ENCODE results near the gene DYRK1A. TPM values are rescaled to one million over a fixed set of nuclear protein-coding genes. Genes with fewer than 3 reads are reported as not detected.
A peak's percentile ranks its signal among the peaks of the same experiment; 100 is the strongest.

The DYRK1A gene
- polyA plus RNA-seq, 2 donors: 14.2 to 18.5 TPM

- 91 to 92% methylated on average over 5 of the region's 5 CpGs for WGBS, 2 donors
- peaks cover 0 to 2% of the 10 kb centered on the region in 2 donors for H3K36me3 ChIP-seq (ENCODE audit: control insufficient read depth in 2 of 2, insufficient read depth in 2 of 2, low read length in 1 of 2)
- no peaks in the 10 kb centered on the region for H3K9me3 ChIP-seq (ENCODE audit: control insufficient read depth in 2 of 2, insufficient read depth in 1 of 2, low read depth in 1 of 2, low read length in 1 of 2)
- no peaks in the 10 kb centered on the region for H3K27me3 ChIP-seq (ENCODE audit: control insufficient read depth in 1 of 2, insufficient read depth in 2 of 2, low read length in 2 of 2)
- H3K27ac ChIP-seq (ENCODE audit: low read depth in 2 of 2, low read length in 1 of 2): no peak overlapping the region
- H3K4me1 ChIP-seq (ENCODE audit: control insufficient read depth in 2 of 2, insufficient read depth in 2 of 2, low read length in 1 of 2): peaks cover 0 to 3% of the 10 kb centered on the region in 2 donors
- no peak overlapping the region for H3K4me3 ChIP-seq (ENCODE audit: low read depth in 1 of 2, low read length in 2 of 2)
These were observed 66.9 kb downstream of the DYRK1A start for GRCh38 chr21:37433456-37433840.

DNA sequence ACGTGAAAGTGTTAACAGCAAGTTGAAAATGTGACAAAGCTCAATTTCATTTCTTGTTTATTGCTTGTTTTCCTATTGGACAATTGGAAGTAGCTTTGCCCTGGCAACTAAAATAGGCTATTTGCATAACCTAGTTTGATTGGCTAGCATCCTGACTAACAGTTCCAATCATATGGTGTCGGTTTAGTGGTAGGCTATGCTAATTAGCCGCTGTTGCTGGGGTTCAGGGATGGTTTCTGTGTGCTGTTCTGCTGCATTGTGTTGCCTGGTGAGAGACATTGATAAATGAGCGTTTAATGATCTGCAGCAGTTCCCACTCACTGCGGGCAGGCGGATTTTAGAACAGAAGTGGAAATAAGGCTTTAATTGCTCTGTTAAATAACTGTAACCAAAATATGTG is 68.5 kb downstream of the DYRK1A start:
- Histone ChIP-seq H3K4me1 (ENCODE audit: control insufficient read depth in 2 of 2, insufficient read depth in 2 of 2, low read length in 1 of 2) (peaks cover 0 to 3% of the 10 kb centered on the region in 2 donors), H3K36me3 (ENCODE audit: control insufficient read depth in 2 of 2, insufficient read depth in 2 of 2, low read length in 1 of 2) (peaks cover 0 to 2% of the 10 kb centered on the region in 2 donors), H3K27ac (ENCODE audit: low read depth in 2 of 2, low read length in 1 of 2) (no peak overlapping the region), H3K4me3 (ENCODE audit: low read depth in 1 of 2, low read length in 2 of 2) (no peak overlapping the region), H3K9me3 (ENCODE audit: control insufficient read depth in 2 of 2, insufficient read depth in 1 of 2, low read depth in 1 of 2, low read length in 1 of 2) (no peaks in the 10 kb centered on the region), H3K27me3 (ENCODE audit: control insufficient read depth in 1 of 2, insufficient read depth in 2 of 2, low read length in 2 of 2) (no peaks in the 10 kb centered on the region)
- 24 to 27% methylated on average over 6 of the region's 6 CpGs for WGBS, 2 donors

GRCh38 chr21:37435711-37436110 is 69.1 kb downstream of the DYRK1A start:
- WGBS, 2 donors: 47 to 49% methylated on average over 3 of the region's 3 CpGs
- Histone ChIP-seq H3K4me3 (ENCODE audit: low read depth in 1 of 2, low read length in 2 of 2) (no peak overlapping the region), H3K27ac (ENCODE audit: low read depth in 2 of 2, low read length in 1 of 2) (no peak overlapping the region), H3K4me1 (ENCODE audit: control insufficient read depth in 2 of 2, insufficient read depth in 2 of 2, low read length in 1 of 2) (no peaks in the 10 kb centered on the region), H3K36me3 (ENCODE audit: control insufficient read depth in 2 of 2, insufficient read depth in 2 of 2, low read length in 1 of 2) (no peaks in the 10 kb centered on the region), H3K27me3 (ENCODE audit: control insufficient read depth in 1 of 2, insufficient read depth in 2 of 2, low read length in 2 of 2) (no peaks in the 10 kb centered on the region), H3K9me3 (ENCODE audit: control insufficient read depth in 2 of 2, insufficient read depth in 1 of 2, low read depth in 1 of 2, low read length in 1 of 2) (no peaks in the 10 kb centered on the region)

- Histone ChIP-seq H3K27me3 (ENCODE audit: control insufficient read depth in 1 of 2, insufficient read depth in 2 of 2, low read length in 2 of 2) (no peaks in the 10 kb centered on the region), H3K27ac (ENCODE audit: low read depth in 2 of 2, low read length in 1 of 2) (no peak overlapping the region), H3K4me1 (ENCODE audit: control insufficient read depth in 2 of 2, insufficient read depth in 2 of 2, low read length in 1 of 2) (no peaks in the 10 kb centered on the region), H3K36me3 (ENCODE audit: control insufficient read depth in 2 of 2, insufficient read depth in 2 of 2, low read length in 1 of 2) (no peaks in the 10 kb centered on the region), H3K4me3 (ENCODE audit: low read depth in 1 of 2, low read length in 2 of 2) (no peak overlapping the region), H3K9me3 (ENCODE audit: control insufficient read depth in 2 of 2, insufficient read depth in 1 of 2, low read depth in 1 of 2, low read length in 1 of 2) (no peaks in the 10 kb centered on the region)
- 69 to 74% methylated on average over 2 of the region's 2 CpGs for WGBS, 2 donors
These were observed 69.6 kb downstream of the DYRK1A start for GRCh38 chr21:37436174-37436573.

DNA sequence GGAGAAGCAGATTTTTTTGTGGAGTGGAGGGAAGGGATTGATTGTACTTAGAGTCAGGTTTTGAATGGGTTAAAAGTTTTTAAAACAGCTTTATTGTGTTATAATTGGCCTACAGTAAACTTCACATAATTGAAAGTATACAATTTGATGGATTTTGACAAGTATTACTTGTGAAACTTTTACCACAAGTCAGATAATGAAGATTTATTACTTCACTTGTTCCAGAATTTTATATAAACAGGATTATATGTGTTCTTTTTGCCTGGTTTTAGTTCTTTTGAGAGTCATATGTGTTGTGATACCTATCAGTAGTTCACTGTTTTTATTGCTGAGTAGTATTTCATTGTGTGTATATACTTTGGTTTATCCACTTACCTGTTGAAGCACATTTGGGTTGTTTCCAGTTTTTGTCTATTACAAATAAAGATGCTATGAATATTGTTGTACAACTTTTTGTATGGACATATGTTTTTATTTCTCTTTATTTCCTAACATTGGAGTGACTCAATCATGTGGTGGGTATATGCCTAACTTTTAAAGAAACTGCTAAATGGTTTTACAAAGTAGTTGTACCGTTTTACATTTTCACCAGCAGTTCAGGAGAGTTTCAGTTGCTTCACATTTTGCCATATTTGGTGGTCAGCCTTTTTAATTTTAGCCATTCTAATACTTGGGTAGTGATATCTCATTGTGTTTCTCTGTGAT is 71.0 kb downstream of the DYRK1A start:
- Histone ChIP-seq H3K4me1 (ENCODE audit: control insufficient read depth in 2 of 2, insufficient read depth in 2 of 2, low read length in 1 of 2) (no peaks in the 10 kb centered on the region), H3K9me3 (ENCODE audit: control insufficient read depth in 2 of 2, insufficient read depth in 1 of 2, low read depth in 1 of 2, low read length in 1 of 2) (no peaks in the 10 kb centered on the region), H3K27ac (ENCODE audit: low read depth in 2 of 2, low read length in 1 of 2) (no peak overlapping the region), H3K4me3 (ENCODE audit: low read depth in 1 of 2, low read length in 2 of 2) (no peak overlapping the region), H3K27me3 (ENCODE audit: control insufficient read depth in 1 of 2, insufficient read depth in 2 of 2, low read length in 2 of 2) (no peaks in the 10 kb centered on the region), H3K36me3 (ENCODE audit: control insufficient read depth in 2 of 2, insufficient read depth in 2 of 2, low read length in 1 of 2) (no peaks in the 10 kb centered on the region)
- 68 to 72% methylated on average over 1 of the region's 1 CpG for WGBS, 2 donors

GRCh38 chr21:37443683-37444082 is 77.1 kb downstream of the DYRK1A start:
- WGBS, 2 donors: 84 to 85% methylated on average over 4 of the region's 4 CpGs
- no peaks in the 10 kb centered on the region for H3K27me3 ChIP-seq (ENCODE audit: control insufficient read depth in 1 of 2, insufficient read depth in 2 of 2, low read length in 2 of 2)
- no peaks in the 10 kb centered on the region for H3K4me1 ChIP-seq (ENCODE audit: control insufficient read depth in 2 of 2, insufficient read depth in 2 of 2, low read length in 1 of 2)
- H3K4me3 ChIP-seq (ENCODE audit: low read depth in 1 of 2, low read length in 2 of 2): no peak overlapping the region
- H3K27ac ChIP-seq (ENCODE audit: low read depth in 2 of 2, low read length in 1 of 2): no peak overlapping the region
- no peaks in the 10 kb centered on the region for H3K36me3 ChIP-seq (ENCODE audit: control insufficient read depth in 2 of 2, insufficient read depth in 2 of 2, low read length in 1 of 2)
- no peaks in the 10 kb centered on the region for H3K9me3 ChIP-seq (ENCODE audit: control insufficient read depth in 2 of 2, insufficient read depth in 1 of 2, low read depth in 1 of 2, low read length in 1 of 2)

DNA sequence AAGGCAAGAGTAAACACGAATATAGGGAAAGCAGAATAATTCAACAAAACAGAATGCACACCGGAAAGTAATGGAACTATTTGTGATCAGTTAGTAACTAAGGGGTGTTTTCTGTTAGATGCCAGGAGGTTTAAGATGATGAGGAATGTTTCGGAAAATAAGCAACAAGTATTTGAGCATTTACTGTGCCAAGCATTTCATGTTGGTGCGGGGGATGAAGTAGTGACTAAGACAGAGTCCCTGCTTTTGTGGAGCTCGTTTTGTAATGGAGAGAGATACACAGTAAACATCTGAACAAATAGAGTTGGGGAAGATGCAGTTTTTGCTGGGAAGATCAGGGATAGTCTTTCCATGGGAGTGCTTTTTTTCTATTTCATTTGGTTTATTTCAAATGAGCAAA is 78.7 kb downstream of the DYRK1A start:
- H3K4me3 ChIP-seq (ENCODE audit: low read depth in 1 of 2, low read length in 2 of 2): no peak overlapping the region
- H3K9me3 ChIP-seq (ENCODE audit: control insufficient read depth in 2 of 2, insufficient read depth in 1 of 2, low read depth in 1 of 2, low read length in 1 of 2): no peaks in the 10 kb centered on the region
- H3K36me3 ChIP-seq (ENCODE audit: control insufficient read depth in 2 of 2, insufficient read depth in 2 of 2, low read length in 1 of 2): no peaks in the 10 kb centered on the region
- no peak overlapping the region for H3K27ac ChIP-seq (ENCODE audit: low read depth in 2 of 2, low read length in 1 of 2)
- 41 to 48% methylated on average over 5 of the region's 5 CpGs for WGBS, 2 donors
- no peaks in the 10 kb centered on the region for H3K27me3 ChIP-seq (ENCODE audit: control insufficient read depth in 1 of 2, insufficient read depth in 2 of 2, low read length in 2 of 2)
- H3K4me1 ChIP-seq (ENCODE audit: control insufficient read depth in 2 of 2, insufficient read depth in 2 of 2, low read length in 1 of 2): peaks cover 0 to 2% of the 10 kb centered on the region in 2 donors

DNA sequence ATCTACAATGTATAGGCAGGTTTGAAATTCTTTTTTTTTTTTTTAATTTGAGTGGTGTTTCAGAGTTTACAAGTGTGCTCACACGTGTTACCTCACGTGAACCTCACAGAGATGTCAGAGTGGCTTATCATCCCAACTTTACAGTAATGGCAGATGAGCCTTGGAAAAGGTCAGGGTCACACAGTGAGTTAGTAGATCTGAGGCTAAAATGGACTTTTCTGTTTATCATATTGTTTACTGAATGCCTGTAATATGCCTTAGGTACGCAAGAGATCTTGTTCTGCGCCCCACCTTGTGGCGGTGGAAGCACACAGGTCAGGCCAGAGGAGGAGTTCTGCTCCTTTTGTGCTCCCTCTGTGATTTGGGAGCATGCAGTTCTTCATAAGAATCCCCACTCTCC is 80.0 kb downstream of the DYRK1A start:
- Histone ChIP-seq H3K9me3 (ENCODE audit: control insufficient read depth in 2 of 2, insufficient read depth in 1 of 2, low read depth in 1 of 2, low read length in 1 of 2) (no peaks in the 10 kb centered on the region), H3K4me1 (ENCODE audit: control insufficient read depth in 2 of 2, insufficient read depth in 2 of 2, low read length in 1 of 2) (peaks cover 0 to 2% of the 10 kb centered on the region in 2 donors), H3K36me3 (ENCODE audit: control insufficient read depth in 2 of 2, insufficient read depth in 2 of 2, low read length in 1 of 2) (no peaks in the 10 kb centered on the region), H3K27ac (ENCODE audit: low read depth in 2 of 2, low read length in 1 of 2) (no peak overlapping the region), H3K4me3 (ENCODE audit: low read depth in 1 of 2, low read length in 2 of 2) (no peak overlapping the region), H3K27me3 (ENCODE audit: control insufficient read depth in 1 of 2, insufficient read depth in 2 of 2, low read length in 2 of 2) (no peaks in the 10 kb centered on the region)
- WGBS, 2 donors: 86 to 95% methylated on average over 5 of the region's 5 CpGs

DNA sequence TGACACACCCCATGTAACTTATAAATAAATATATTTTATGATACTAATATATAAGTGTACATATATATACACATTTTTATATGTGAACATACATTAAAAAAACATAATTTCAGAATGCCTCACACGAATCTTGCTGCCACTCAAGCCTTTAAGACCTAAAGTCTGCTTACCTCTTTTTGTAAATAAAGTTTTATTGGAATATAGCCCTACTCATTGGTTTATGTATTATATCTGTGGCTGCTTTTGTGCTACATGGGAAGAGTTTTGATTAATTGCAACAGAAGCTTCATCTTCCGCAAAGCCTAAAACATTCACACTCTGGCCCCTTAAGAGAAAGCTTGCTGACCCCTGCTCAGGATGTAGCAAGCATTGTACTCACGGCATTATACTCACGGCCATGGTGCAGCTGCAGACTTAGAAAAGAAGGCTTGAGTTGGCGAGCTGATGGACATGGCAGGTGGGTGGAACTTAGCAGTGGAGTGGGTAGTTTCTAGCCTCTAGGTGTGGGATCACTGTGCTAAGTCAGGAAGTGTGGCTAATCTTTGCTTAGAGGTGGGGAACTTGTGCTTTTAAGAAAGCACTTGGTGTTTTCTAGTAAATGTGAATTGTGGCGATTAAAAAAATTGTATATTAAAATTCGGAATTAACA is 80.8 kb downstream of the DYRK1A start:
- peak overlapping the region in 1 of 2 donors; percentile 1 for H3K4me3 ChIP-seq (ENCODE audit: low read depth in 1 of 2, low read length in 2 of 2)
- H3K27ac ChIP-seq (ENCODE audit: low read depth in 2 of 2, low read length in 1 of 2): no peak overlapping the region
- H3K36me3 ChIP-seq (ENCODE audit: control insufficient read depth in 2 of 2, insufficient read depth in 2 of 2, low read length in 1 of 2): no peaks in the 10 kb centered on the region
- no peaks in the 10 kb centered on the region for H3K9me3 ChIP-seq (ENCODE audit: control insufficient read depth in 2 of 2, insufficient read depth in 1 of 2, low read depth in 1 of 2, low read length in 1 of 2)
- WGBS, 2 donors: 84 to 87% methylated on average over 7 of the region's 7 CpGs
- peaks cover 0 to 2% of the 10 kb centered on the region in 2 donors for H3K4me1 ChIP-seq (ENCODE audit: control insufficient read depth in 2 of 2, insufficient read depth in 2 of 2, low read length in 1 of 2)
- H3K27me3 ChIP-seq (ENCODE audit: control insufficient read depth in 1 of 2, insufficient read depth in 2 of 2, low read length in 2 of 2): no peaks in the 10 kb centered on the region

Measured in esophagus (tissue), 2 donors.